HepG2 (cell line): ENCODE data around the gene AKR1C3. TPM values are rescaled to one million over a fixed set of nuclear protein-coding genes. Genes with fewer than 3 reads are reported as not detected.

Experiments
- BRD4 ChIP-seq: sonication (generic); formaldehyde crosslinking; IDR thresholded peaks from 2 replicates; pipeline ENCODE4 v1.4.0; 2020; ENCODE audit warnings: missing genetic modification reagents
- CEBPB ChIP-seq: IDR thresholded peaks from 2 replicates; pipeline ENCODE4 v1.6.1; 2011; ENCODE audit warnings: low read depth, low read length, improper control_type of control experiment, borderline replicate concordance
- CEBPG ChIP-seq: IDR thresholded peaks from 2 replicates; pipeline ENCODE4 v1.6.1; 2016
- FLYWCH1 ChIP-seq: sonication (generic); formaldehyde crosslinking; IDR thresholded peaks from 2 replicates; pipeline ENCODE4 v1.8.1; 2023; ENCODE audit warnings: mild to moderate bottlenecking, missing genetic modification reagents
- KAT2B ChIP-seq: fragments of 150-350 bp; IDR thresholded peaks from 2 replicates; pipeline ENCODE4 v1.6.1; 2014; ENCODE audit warnings: low read depth, low read length, borderline replicate concordance
- KDM6A ChIP-seq: IDR thresholded peaks from 2 replicates; pipeline ENCODE4 v1.6.1; 2016; ENCODE audit warnings: low read depth
- MED1 ChIP-seq: sonication (generic); formaldehyde crosslinking; IDR thresholded peaks from 2 replicates; pipeline ENCODE4 v1.4.0; 2020; ENCODE audit warnings: missing genetic modification reagents
- MEF2D ChIP-seq: sonication (generic); formaldehyde crosslinking; IDR thresholded peaks from 2 replicates; pipeline ENCODE4 v1.5.1; 2020; ENCODE audit warnings: mild to moderate bottlenecking, missing genetic modification reagents
- POLR2G ChIP-seq: fragments of 200-400 bp; formaldehyde crosslinking; IDR thresholded peaks from 2 replicates; pipeline ENCODE4 v1.6.1; 2018; ENCODE audit warnings: mild to moderate bottlenecking, low read depth, low read length, moderate library complexity
- PPARG ChIP-seq: conservative IDR thresholded peaks from 2 replicates; pipeline ENCODE4 v1.6.1; 2016; ENCODE audit warnings: missing biosample characterization, missing genetic modification reagents
- RELA ChIP-seq: sonication (generic); formaldehyde crosslinking; IDR thresholded peaks from 2 replicates; pipeline ENCODE4 v1.4.0; 2020; ENCODE audit warnings: missing genetic modification reagents
- SMAD1 ChIP-seq: sonication (generic); formaldehyde crosslinking; IDR thresholded peaks from 2 replicates; pipeline ENCODE4 v1.4.0; 2020; ENCODE audit warnings: missing genetic modification reagents, low read depth, mild to moderate bottlenecking, borderline replicate concordance
- SMC3 ChIP-seq: IDR thresholded peaks from 2 replicates; pipeline ENCODE4 v1.6.1; 2011; ENCODE audit warnings: low read length, improper control_type of control experiment
- SRSF9 ChIP-seq: fragments of 200-400 bp; formaldehyde crosslinking; IDR thresholded peaks from 2 replicates; pipeline ENCODE4 v1.6.1; 2018; ENCODE audit warnings: borderline replicate concordance, mild to moderate bottlenecking, low read depth, low read length; ENCODE audit not compliant: insufficient read depth, poor library complexity, severe bottlenecking
- TCF7L2 ChIP-seq: IDR thresholded peaks from 2 replicates; pipeline ENCODE4 v1.6.1; 2011; ENCODE audit warnings: mild to moderate bottlenecking, low read depth, low read length, moderate library complexity
- ZBTB20 ChIP-seq: sonication (generic); formaldehyde crosslinking; IDR thresholded peaks from 2 replicates; pipeline ENCODE4 v1.8.1; 2023; ENCODE audit warnings: missing genetic modification reagents, low read depth, mild to moderate bottlenecking, borderline replicate concordance
- ZBTB26 ChIP-seq: IDR thresholded peaks from 2 replicates; pipeline ENCODE4 v1.6.1; 2016; ENCODE audit warnings: missing compliant biosample characterization, missing genetic modification reagents, borderline replicate concordance
- ZNF205 ChIP-seq: IDR thresholded peaks from 2 replicates; pipeline ENCODE4 v1.6.1; 2018; ENCODE audit warnings: missing biosample characterization, missing genetic modification reagents
- ZNF260 ChIP-seq: sonication (generic); formaldehyde crosslinking; IDR thresholded peaks from 2 replicates; pipeline ENCODE4 v1.4.0; 2020; ENCODE audit warnings: missing genetic modification reagents, low read depth, mild to moderate bottlenecking, borderline replicate concordance
- ZNF263 ChIP-seq: sonication (generic); formaldehyde crosslinking; IDR thresholded peaks from 2 replicates; pipeline ENCODE4 v1.4.0; 2020; ENCODE audit warnings: missing genetic modification reagents
- ZNF331 ChIP-seq: sonication (generic); formaldehyde crosslinking; IDR thresholded peaks from 2 replicates; pipeline ENCODE4 v1.4.0; 2020; ENCODE audit warnings: missing genetic modification reagents
- ZNF33A ChIP-seq: sonication (generic); formaldehyde crosslinking; IDR thresholded peaks from 2 replicates; pipeline ENCODE4 v1.5.1; 2020; ENCODE audit warnings: missing genetic modification reagents, mild to moderate bottlenecking, moderate library complexity, borderline replicate concordance
- ZNF451 ChIP-seq: sonication (generic); formaldehyde crosslinking; IDR thresholded peaks from 2 replicates; pipeline ENCODE4 v1.5.0; 2020; ENCODE audit warnings: mild to moderate bottlenecking, missing genetic modification reagents
- ZNF772 ChIP-seq: sonication (generic); formaldehyde crosslinking; IDR thresholded peaks from 2 replicates; pipeline ENCODE4 v1.5.0; 2020; ENCODE audit warnings: mild to moderate bottlenecking, missing genetic modification reagents
- polyA plus RNA-seq, 8 experiments: library from polyadenylated mRNA; depleted of rRNA in 3 of 8; stranded (reverse) in 7 of 8; unstranded in 1 of 8; fragments of >200 nt; fragmentation: Illumina TruSeq in 4 of 8; extraction: Trizol in 4 of 8; gene quantifications; 2 replicates each; pipeline versions ENCODE4 v1.2.1 to v1.2.3, GENCODE V29; 2011 to 2016; ENCODE audit warnings: low read depth in 4 of 8, missing spikeins in 1 of 8, mixed read lengths in 1 of 8; ENCODE audit not compliant: insufficient read depth in 1 of 8
- total RNA-seq, 5 experiments: library from RNA; depleted of rRNA; stranded (reverse); fragments of >200 nt; fragmentation: Illumina TruSeq; extraction: Trizol; gene quantifications; 2 replicates each; pipeline ENCODE4 v1.2.3, GENCODE V29; 2016; ENCODE audit warnings: low read depth in 1 of 5
- TF ChIP-seq, protein P1 (sequence below): sonication (generic); formaldehyde crosslinking; IDR thresholded peaks from 2 replicates; pipeline ENCODE4 v1.4.0; 2020; ENCODE audit warnings: missing genetic modification reagents, borderline replicate concordance
- TF ChIP-seq, protein P2 (sequence below): sonication (generic); formaldehyde crosslinking; IDR thresholded peaks from 2 replicates; pipeline ENCODE4 v1.4.0; 2020; ENCODE audit warnings: missing genetic modification reagents
- TF ChIP-seq, protein P3 (sequence below): sonication (generic); formaldehyde crosslinking; IDR thresholded peaks from 2 replicates; pipeline ENCODE4 v1.8.1; 2023; ENCODE audit warnings: mild to moderate bottlenecking, missing genetic modification reagents

Gene AKR1C3
- total and polyA plus RNA-seq, 2 of the 13 experiments (the other 11 are each of a cell fraction or from before 2014, with no cell fraction given) = 368 to 532 TPM

DNA sequence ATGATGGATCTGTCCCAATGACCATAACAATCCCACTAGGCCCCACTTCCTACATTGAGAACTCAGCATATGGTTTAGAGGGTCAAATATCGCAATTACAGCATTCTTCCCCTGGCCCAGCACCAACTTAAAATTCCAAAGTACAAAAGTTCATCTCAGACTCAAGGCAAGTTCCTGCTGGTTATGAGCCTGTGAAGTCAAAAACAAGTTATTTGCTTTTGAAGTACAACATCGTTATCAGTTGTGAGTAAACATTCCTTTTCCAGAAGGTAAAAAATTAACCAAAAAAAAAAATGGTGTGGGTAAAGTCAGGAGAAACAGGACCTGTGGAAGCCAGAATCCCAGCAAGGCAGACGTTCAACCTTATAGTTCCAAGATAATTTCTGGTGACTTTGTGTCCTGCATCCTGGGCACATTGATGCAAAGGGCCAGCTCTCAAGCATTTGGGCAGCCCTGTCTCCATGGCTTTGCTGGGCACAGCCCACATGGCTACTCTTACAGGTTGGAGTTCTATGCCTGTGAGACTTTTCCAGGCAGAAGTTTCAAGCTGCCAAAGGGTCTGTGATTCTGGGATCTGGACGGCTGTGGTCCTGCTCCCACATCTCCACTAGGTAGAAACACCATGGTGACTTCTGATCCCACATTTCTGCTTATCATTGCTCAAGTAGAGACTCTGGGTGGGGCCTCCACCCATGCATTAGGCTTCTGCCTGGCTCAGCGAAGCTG, 53.2 kb downstream of the AKR1C3 start (continued):
- TF ChIP-seq, protein P1, sequence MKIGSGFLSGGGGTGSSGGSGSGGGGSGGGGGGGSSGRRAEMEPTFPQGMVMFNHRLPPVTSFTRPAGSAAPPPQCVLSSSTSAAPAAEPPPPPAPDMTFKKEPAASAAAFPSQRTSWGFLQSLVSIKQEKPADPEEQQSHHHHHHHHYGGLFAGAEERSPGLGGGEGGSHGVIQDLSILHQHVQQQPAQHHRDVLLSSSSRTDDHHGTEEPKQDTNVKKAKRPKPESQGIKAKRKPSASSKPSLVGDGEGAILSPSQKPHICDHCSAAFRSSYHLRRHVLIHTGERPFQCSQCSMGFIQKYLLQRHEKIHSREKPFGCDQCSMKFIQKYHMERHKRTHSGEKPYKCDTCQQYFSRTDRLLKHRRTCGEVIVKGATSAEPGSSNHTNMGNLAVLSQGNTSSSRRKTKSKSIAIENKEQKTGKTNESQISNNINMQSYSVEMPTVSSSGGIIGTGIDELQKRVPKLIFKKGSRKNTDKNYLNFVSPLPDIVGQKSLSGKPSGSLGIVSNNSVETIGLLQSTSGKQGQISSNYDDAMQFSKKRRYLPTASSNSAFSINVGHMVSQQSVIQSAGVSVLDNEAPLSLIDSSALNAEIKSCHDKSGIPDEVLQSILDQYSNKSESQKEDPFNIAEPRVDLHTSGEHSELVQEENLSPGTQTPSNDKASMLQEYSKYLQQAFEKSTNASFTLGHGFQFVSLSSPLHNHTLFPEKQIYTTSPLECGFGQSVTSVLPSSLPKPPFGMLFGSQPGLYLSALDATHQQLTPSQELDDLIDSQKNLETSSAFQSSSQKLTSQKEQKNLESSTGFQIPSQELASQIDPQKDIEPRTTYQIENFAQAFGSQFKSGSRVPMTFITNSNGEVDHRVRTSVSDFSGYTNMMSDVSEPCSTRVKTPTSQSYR (CRISPR knock-in tag) = peak; percentile 74; the same call in 1 of the 2 replicates
- TF ChIP-seq ZNF205 (peak; percentile 100), SMC3 (no peak; the same call in 1 of the 2 replicates), ZBTB20 (CRISPR knock-in tag) (peak; percentile 84; the same call in 1 of the 2 replicates), CEBPB (peak; percentile 76), MED1 (peak; percentile 100), ZNF33A (no peak), ZNF263 (CRISPR knock-in tag) (0 out of 2 replicates have a peak, but pooled peaks have one; percentile 17), ZNF260 (CRISPR knock-in tag) (no peak), ZNF451 (no peak), BRD4 (CRISPR knock-in tag) (peak; percentile 88; the same call in 1 of the 2 replicates), KDM6A (peak; percentile 92), TCF7L2 (peak; percentile 71; the same call in 1 of the 2 replicates), SRSF9 (no peak), FLYWCH1 (CRISPR knock-in tag) (no peak), ZNF331 (CRISPR knock-in tag) (peak; percentile 88; the same call in 1 of the 2 replicates), SMAD1 (CRISPR knock-in tag) (no peak), ZBTB26 (CRISPR knock-in tag) (peak; percentile 56; the same call in 1 of the 2 replicates), RELA (no peak), CEBPG (CRISPR knock-in tag) (peak; percentile 83), KAT2B (no peak), ZNF772 (CRISPR knock-in tag) (peak; percentile 43; the same call in 1 of the 2 replicates), POLR2G (peak; percentile 97), PPARG (CRISPR knock-in tag) (peak; percentile 91), MEF2D (CRISPR knock-in tag) (peak; percentile 78)
- TF ChIP-seq, protein P2, sequence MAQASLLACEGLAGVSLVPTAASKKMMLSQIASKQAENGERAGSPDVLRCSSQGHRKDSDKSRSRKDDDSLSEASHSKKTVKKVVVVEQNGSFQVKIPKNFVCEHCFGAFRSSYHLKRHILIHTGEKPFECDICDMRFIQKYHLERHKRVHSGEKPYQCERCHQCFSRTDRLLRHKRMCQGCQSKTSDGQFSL (CRISPR knock-in tag) = 0 out of 2 replicates have a peak, but pooled peaks have one; percentile 10
- TF ChIP-seq, protein P3, sequence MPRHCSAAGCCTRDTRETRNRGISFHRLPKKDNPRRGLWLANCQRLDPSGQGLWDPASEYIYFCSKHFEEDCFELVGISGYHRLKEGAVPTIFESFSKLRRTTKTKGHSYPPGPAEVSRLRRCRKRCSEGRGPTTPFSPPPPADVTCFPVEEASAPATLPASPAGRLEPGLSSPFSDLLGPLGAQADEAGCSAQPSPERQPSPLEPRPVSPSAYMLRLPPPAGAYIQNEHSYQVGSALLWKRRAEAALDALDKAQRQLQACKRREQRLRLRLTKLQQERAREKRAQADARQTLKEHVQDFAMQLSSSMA (CRISPR knock-in tag) = no peak
